Breast epithelium (tissue), 3 donors: ENCODE results near the gene MYO3B.

ENCODE experiments used
- POLR2A ChIP-seq: fragments of 450-650 bp; IDR thresholded peaks from one replicate; pipeline ENCODE4 v1.6.1; 2016; ENCODE audit warnings: antibody characterized with exemption, mild to moderate bottlenecking, moderate library complexity
- POLR2AphosphoS5 ChIP-seq, 3 donors: sonication (generic); formaldehyde crosslinking; IDR thresholded peaks; one replicate each; pipeline ENCODE4 v1.6.1; 2017; ENCODE audit warnings: antibody characterized with exemption in 3 of 3
- TF ChIP-seq, protein P1 (sequence below), 3 donors: fragments of 450-650 bp; IDR thresholded peaks; one replicate each; pipeline ENCODE4 v1.5.1; 2016 to 2017; ENCODE audit warnings: antibody characterized with exemption in 3 of 3, mild to moderate bottlenecking in 3 of 3, moderate library complexity in 3 of 3

DNA sequence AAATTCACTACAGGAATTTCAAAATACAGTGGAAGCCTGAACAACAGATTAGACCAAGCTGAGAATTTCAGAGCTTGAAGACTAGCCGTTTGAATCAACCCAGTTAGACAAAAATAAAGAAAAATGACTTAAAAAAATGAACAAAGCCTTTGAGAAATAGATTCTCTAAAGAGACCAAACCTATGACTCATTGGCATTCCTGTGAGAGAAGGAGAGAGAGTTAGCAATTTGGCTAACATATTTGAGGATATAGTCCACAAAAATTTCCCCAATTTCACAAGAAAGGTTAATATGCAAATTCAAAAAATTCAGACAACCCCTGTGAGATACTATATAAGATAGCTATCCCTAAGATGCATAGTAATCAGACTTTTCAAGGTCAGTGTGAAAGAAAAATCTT is 78.0 kb downstream of the MYO3B start:
- TF ChIP-seq POLR2AphosphoS5 (IDR thresholded peaks at IDR 0.05) (no peak), POLR2A (no peak)
- TF ChIP-seq, protein P1, sequence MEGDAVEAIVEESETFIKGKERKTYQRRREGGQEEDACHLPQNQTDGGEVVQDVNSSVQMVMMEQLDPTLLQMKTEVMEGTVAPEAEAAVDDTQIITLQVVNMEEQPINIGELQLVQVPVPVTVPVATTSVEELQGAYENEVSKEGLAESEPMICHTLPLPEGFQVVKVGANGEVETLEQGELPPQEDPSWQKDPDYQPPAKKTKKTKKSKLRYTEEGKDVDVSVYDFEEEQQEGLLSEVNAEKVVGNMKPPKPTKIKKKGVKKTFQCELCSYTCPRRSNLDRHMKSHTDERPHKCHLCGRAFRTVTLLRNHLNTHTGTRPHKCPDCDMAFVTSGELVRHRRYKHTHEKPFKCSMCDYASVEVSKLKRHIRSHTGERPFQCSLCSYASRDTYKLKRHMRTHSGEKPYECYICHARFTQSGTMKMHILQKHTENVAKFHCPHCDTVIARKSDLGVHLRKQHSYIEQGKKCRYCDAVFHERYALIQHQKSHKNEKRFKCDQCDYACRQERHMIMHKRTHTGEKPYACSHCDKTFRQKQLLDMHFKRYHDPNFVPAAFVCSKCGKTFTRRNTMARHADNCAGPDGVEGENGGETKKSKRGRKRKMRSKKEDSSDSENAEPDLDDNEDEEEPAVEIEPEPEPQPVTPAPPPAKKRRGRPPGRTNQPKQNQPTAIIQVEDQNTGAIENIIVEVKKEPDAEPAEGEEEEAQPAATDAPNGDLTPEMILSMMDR (IDR thresholded peaks at IDR 0.05) = no peak
